Fibroblast of skin of back (primary cell): ENCODE measurements around the gene CAMKMT.
A peak's percentile ranks its signal among the peaks of the same experiment; 100 is the strongest.

Experiments used
- DNase-seq: peaks from one replicate; pipeline ENCODE4 v3.0.0-alpha.2; 2013

CAMKMT gene

GRCh38 chr2:44705876-44706480, 344.2 kb downstream of the CAMKMT start:
- no peak for DNase-seq

- no peak for DNase-seq
Measured at GRCh38 chr2:44706681-44707553, 345.2 kb downstream of the CAMKMT start.

GRCh38 chr2:44707945-44708660, 346.4 kb downstream of the CAMKMT start:
- no peak for DNase-seq

- DNase-seq, result no peak
Measured at GRCh38 chr2:44708661-44709000, 346.9 kb downstream of the CAMKMT start.

- no peak for DNase-seq
Measured at GRCh38 chr2:44713170-44713569, 351.4 kb downstream of the CAMKMT start.

GRCh38 chr2:44715671-44716081, 353.9 kb downstream of the CAMKMT start:
- DNase-seq, result peak; percentile 74

GRCh38 chr2:44716131-44716530, 354.4 kb downstream of the CAMKMT start:
- DNase-seq, result no peak

GRCh38 chr2:44718431-44718830, 356.7 kb downstream of the CAMKMT start:
- DNase-seq, result no peak

- DNase-seq, result no peak
Measured at GRCh38 chr2:44719562-44719961, 357.8 kb downstream of the CAMKMT start.

GRCh38 chr2:44722026-44722625, 360.4 kb downstream of the CAMKMT start:
- peak; percentile 30 for DNase-seq

- DNase-seq, result no peak
Measured at GRCh38 chr2:44723921-44724320, 362.2 kb downstream of the CAMKMT start.

GRCh38 chr2:44730593-44730992, 368.8 kb downstream of the CAMKMT start:
- DNase-seq, result no peak

GRCh38 chr2:44731505-44731904, 369.8 kb downstream of the CAMKMT start:
- DNase-seq, result no peak

- DNase-seq, result no peak
Measured at GRCh38 chr2:44736270-44736942, 374.7 kb downstream of the CAMKMT start.

GRCh38 chr2:44740678-44741077, 378.9 kb downstream of the CAMKMT start:
- DNase-seq, result no peak

GRCh38 chr2:44741507-44741906, 379.8 kb downstream of the CAMKMT start:
- DNase-seq, result peak; percentile 9

GRCh38 chr2:44742057-44742456, 380.3 kb downstream of the CAMKMT start:
- DNase-seq, result no peak

GRCh38 chr2:44743473-44743872, 381.7 kb downstream of the CAMKMT start:
- DNase-seq, result no peak

GRCh38 chr2:44744961-44745892, 383.5 kb downstream of the CAMKMT start:
- no peak for DNase-seq

- DNase-seq, result no peak
Measured at GRCh38 chr2:44745922-44746766, 384.4 kb downstream of the CAMKMT start.
